Measurements from ENCODE around the gene ARHGEF28. TPM values are rescaled to one million over a fixed set of nuclear protein-coding genes. Genes with fewer than 3 reads are reported as not detected.

ARHGEF28 gene
- total and polyA plus RNA-seq, 4 donors: 4.8 to 27.8 (median 12.7) TPM

DNA sequence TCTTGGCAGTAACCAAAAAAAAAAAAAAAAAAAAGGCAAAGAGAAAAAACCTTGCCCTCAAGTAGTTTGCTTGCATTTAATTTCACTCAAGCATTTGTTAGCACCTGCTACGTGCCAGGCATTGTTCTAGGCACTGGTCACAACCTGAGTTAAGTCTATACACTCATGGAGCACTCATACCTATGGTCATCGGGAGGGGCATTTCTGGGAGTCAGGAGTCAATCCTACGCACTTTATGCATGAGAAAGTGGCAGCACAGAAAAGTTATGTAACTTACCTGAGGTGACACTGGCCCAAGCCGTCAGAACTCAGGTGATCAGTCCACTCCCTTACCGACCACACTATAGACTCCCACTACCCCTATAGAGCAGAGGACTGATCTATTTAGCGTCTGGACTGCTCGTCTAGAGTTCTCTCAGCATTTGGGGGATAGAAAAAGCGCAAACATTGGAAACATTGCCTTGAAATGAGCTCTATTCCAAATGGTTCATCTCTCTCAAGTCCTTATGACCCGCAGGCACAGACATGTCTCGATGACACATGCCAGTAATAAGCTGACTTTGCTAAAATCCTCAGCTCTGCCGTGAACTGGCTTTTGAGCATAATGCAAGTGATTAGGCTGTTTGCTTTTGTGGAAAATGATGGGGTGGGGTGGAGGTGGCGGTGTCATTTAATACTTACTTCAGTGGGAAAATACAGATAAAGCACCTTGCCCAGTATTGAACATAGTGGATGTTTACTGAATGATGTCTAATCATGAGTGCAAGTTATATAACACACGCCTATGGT is 160.2 kb downstream of the ARHGEF28 start:
- Histone ChIP-seq H3K9me3 (ENCODE audit: control insufficient read depth, low read length) (no peaks in the 10 kb centered on the region), H3K36me3 (ENCODE audit: control insufficient read depth in 1 of 2, insufficient read depth in 2 of 2, low read length in 1 of 2) (no peaks in the 10 kb centered on the region), H3K27me3 (ENCODE audit: control insufficient read depth in 1 of 2, insufficient read depth in 2 of 2, low read length in 1 of 2) (no peaks in the 10 kb centered on the region), H3K4me3 (ENCODE audit: low read length in 2 of 2) (no peak overlapping the region), H3K27ac (ENCODE audit: low read depth in 1 of 2, low read length in 2 of 2) (no peak overlapping the region), H3K4me1 (ENCODE audit: control insufficient read depth in 1 of 2, insufficient read depth in 2 of 2, low read length in 2 of 2) (no peaks in the 10 kb centered on the region)
- intact Hi-C loops (cut with DNase I): no loop called here
- DNase-seq (no peak), ATAC-seq (ENCODE audit: low FRiP score) (no peak)
- WGBS, 2 donors: 84 to 92% methylated on average over 13 of the region's 13 CpGs

- H3K36me3 ChIP-seq (ENCODE audit: control insufficient read depth in 1 of 2, insufficient read depth in 2 of 2, low read length in 1 of 2): no peaks in the 10 kb centered on the region
- intact Hi-C loops (cut with DNase I): no loop called here
- H3K27me3 ChIP-seq (ENCODE audit: control insufficient read depth in 1 of 2, insufficient read depth in 2 of 2, low read length in 1 of 2): no peaks in the 10 kb centered on the region
- no peak overlapping the region for H3K4me3 ChIP-seq (ENCODE audit: low read length in 2 of 2)
- WGBS, 2 donors: 24 to 36% methylated on average over 2 of the region's 2 CpGs
- H3K9me3 ChIP-seq (ENCODE audit: control insufficient read depth, low read length): no peaks in the 10 kb centered on the region
- no peak overlapping the region for H3K27ac ChIP-seq (ENCODE audit: low read depth in 1 of 2, low read length in 2 of 2)
- no peak for ATAC-seq (ENCODE audit: low FRiP score)
- DNase-seq: no peak
- H3K4me1 ChIP-seq (ENCODE audit: control insufficient read depth in 1 of 2, insufficient read depth in 2 of 2, low read length in 2 of 2): no peaks in the 10 kb centered on the region
Measured at GRCh38 chr5:73789851-73790281, 163.9 kb downstream of the ARHGEF28 start.

GRCh38 chr5:73791389-73791788 is 165.4 kb downstream of the ARHGEF28 start:
- intact Hi-C loops (cut with DNase I): no loop called here
- no peak for DNase-seq
- H3K9me3 ChIP-seq (ENCODE audit: control insufficient read depth, low read length): no peaks in the 10 kb centered on the region
- H3K27me3 ChIP-seq (ENCODE audit: control insufficient read depth in 1 of 2, insufficient read depth in 2 of 2, low read length in 1 of 2): no peaks in the 10 kb centered on the region
- no peak for ATAC-seq (ENCODE audit: low FRiP score)
- WGBS, 2 donors: 88 to 93% methylated on average over 4 of the region's 4 CpGs
- no peaks in the 10 kb centered on the region for H3K4me1 ChIP-seq (ENCODE audit: control insufficient read depth in 1 of 2, insufficient read depth in 2 of 2, low read length in 2 of 2)
- H3K27ac ChIP-seq (ENCODE audit: low read depth in 1 of 2, low read length in 2 of 2): no peak overlapping the region
- no peaks in the 10 kb centered on the region for H3K36me3 ChIP-seq (ENCODE audit: control insufficient read depth in 1 of 2, insufficient read depth in 2 of 2, low read length in 1 of 2)
- H3K4me3 ChIP-seq (ENCODE audit: low read length in 2 of 2): no peak overlapping the region

DNA sequence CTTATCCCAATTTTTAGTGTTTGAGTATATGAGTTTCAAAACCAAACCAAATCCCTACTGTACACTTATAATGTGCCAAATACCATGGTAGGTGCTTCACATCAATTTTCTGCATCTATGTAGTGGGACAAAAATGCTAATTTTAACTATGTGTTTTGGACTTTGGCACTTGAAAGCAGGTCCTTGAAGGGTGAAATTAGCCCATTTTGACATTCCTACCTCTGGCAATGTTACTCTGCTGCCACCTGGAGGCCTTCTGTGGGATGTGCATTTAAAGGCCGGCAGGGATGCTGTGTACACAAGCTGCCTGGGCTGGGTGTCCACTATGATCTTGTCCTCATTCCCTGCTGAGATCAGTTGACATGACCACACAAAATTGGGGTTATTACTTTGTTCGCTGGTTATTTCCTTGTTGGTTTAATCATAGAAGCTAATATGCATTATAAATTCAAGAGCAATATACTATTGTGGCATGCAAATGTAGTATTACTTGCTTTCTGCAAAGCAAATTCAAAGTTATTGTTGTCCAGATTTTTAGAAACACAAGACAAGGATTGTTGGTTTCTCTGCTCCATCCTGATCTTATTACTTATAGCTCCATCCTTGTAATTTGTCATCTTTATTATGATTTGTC is 166.8 kb downstream of the ARHGEF28 start:
- 0 to 1% methylated on average over 2 of the region's 2 CpGs for WGBS, 2 donors
- peak; percentile 76 to 85 for DNase-seq
- Histone ChIP-seq H3K27ac (ENCODE audit: low read depth in 1 of 2, low read length in 2 of 2) (no peak overlapping the region), H3K4me3 (ENCODE audit: low read length in 2 of 2) (no peak overlapping the region), H3K27me3 (ENCODE audit: control insufficient read depth in 1 of 2, insufficient read depth in 2 of 2, low read length in 1 of 2) (no peaks in the 10 kb centered on the region), H3K9me3 (ENCODE audit: control insufficient read depth, low read length) (no peaks in the 10 kb centered on the region), H3K36me3 (ENCODE audit: control insufficient read depth in 1 of 2, insufficient read depth in 2 of 2, low read length in 1 of 2) (no peaks in the 10 kb centered on the region), H3K4me1 (ENCODE audit: control insufficient read depth in 1 of 2, insufficient read depth in 2 of 2, low read length in 2 of 2) (peaks cover 0 to 3% of the 10 kb centered on the region in 2 donors)
- ATAC-seq (ENCODE audit: low FRiP score): peak; percentile 88
- intact Hi-C loops (cut with DNase I): loop anchor here (1.0 kb wide), 2 partner anchors 198 to 202 kb away; no protein-coding TSS in a partner anchor

- Histone ChIP-seq H3K4me3 (ENCODE audit: low read length in 2 of 2) (no peak overlapping the region), H3K36me3 (ENCODE audit: control insufficient read depth in 1 of 2, insufficient read depth in 2 of 2, low read length in 1 of 2) (no peaks in the 10 kb centered on the region)
- no peak for DNase-seq
Measured at GRCh38 chr5:73793911-73794310, 167.9 kb downstream of the ARHGEF28 start.

DNA sequence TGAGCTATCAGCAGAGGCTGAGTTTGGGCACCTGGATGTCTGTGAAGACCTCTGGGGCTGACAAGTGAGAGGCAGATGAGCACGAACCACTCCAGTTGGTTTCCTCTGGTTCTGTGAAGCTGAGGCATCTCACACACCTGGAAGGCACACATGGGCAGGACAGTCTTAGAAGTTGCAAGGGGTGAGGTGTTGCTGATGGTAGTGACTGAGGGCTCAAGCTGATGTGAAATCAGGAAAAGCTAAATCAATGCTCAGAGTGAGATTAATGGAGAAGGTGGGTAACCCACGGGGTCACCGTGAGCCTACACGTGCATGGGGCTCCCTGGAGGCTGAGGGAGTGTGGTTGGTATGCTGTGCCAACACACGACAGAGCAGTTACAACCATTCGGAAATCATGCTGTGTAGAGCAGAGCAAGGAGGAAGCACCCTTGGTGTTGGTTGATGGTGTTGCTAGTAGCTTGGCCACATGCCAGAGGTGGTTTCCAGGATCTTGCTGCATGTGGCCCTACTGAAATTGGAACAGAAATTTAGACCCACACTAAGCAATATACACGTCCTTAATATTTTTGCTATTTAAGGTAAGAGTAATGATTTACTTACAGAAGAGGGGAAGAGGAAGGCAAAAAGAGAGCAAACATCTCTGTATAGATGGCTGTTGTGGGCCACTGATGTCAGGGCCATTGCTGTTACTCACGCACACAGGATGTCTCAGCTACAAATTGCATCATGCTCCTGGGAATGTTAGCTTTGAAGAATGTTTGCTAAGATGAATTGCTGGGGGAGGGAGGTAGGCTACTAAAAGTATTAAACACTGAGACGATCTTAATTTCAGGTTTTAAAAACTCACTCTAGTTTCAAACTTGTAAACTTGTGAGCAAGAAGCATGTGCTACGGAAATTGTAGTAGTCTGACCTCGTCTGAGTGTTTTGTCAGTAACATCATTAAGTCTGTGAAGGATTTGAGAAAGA is 170.5 kb downstream of the ARHGEF28 start:
- Histone ChIP-seq H3K4me3 (ENCODE audit: low read length in 2 of 2) (no peak overlapping the region), H3K9me3 (ENCODE audit: control insufficient read depth, low read length) (no peaks in the 10 kb centered on the region), H3K4me1 (ENCODE audit: control insufficient read depth in 1 of 2, insufficient read depth in 2 of 2, low read length in 2 of 2) (peaks cover 0 to 3% of the 10 kb centered on the region in 2 donors), H3K27ac (ENCODE audit: low read depth in 1 of 2, low read length in 2 of 2) (peak overlapping the region in 1 of 2 donors; percentile 15), H3K27me3 (ENCODE audit: control insufficient read depth in 1 of 2, insufficient read depth in 2 of 2, low read length in 1 of 2) (no peaks in the 10 kb centered on the region), H3K36me3 (ENCODE audit: control insufficient read depth in 1 of 2, insufficient read depth in 2 of 2, low read length in 1 of 2) (no peaks in the 10 kb centered on the region)
- intact Hi-C loops (cut with DNase I): no loop called here
- WGBS, 2 donors: 46 to 62% methylated on average over 11 of the region's 11 CpGs
- no peak for ATAC-seq (ENCODE audit: low FRiP score)
- peak in 1 of 2 donors; percentile 66 for DNase-seq

More at GRCh38 chr5:73793911-73794310, 167.9 kb downstream of the ARHGEF28 start:
- no peaks in the 10 kb centered on the region for H3K9me3 ChIP-seq (ENCODE audit: control insufficient read depth, low read length)
- H3K27me3 ChIP-seq (ENCODE audit: control insufficient read depth in 1 of 2, insufficient read depth in 2 of 2, low read length in 1 of 2): no peaks in the 10 kb centered on the region
- H3K4me1 ChIP-seq (ENCODE audit: control insufficient read depth in 1 of 2, insufficient read depth in 2 of 2, low read length in 2 of 2): peaks cover 0 to 3% of the 10 kb centered on the region in 2 donors
- no peak for ATAC-seq (ENCODE audit: low FRiP score)
- WGBS, 2 donors: 89 to 90% methylated on average over 5 of the region's 5 CpGs
- intact Hi-C loops (cut with DNase I): no loop called here
- H3K27ac ChIP-seq (ENCODE audit: low read depth in 1 of 2, low read length in 2 of 2): no peak overlapping the region

- intact Hi-C loops (cut with DNase I): no loop called here
- WGBS, 2 donors: 91 to 93% methylated on average over 1 of the region's 1 CpG
- H3K9me3 ChIP-seq (ENCODE audit: control insufficient read depth, low read length): no peaks in the 10 kb centered on the region
- no peak overlapping the region for H3K27ac ChIP-seq (ENCODE audit: low read depth in 1 of 2, low read length in 2 of 2)
- H3K27me3 ChIP-seq (ENCODE audit: control insufficient read depth in 1 of 2, insufficient read depth in 2 of 2, low read length in 1 of 2): no peaks in the 10 kb centered on the region
- H3K4me3 ChIP-seq (ENCODE audit: low read length in 2 of 2): no peak overlapping the region
- DNase-seq (no peak), ATAC-seq (ENCODE audit: low FRiP score) (no peak)
- peaks cover 0 to 3% of the 10 kb centered on the region in 2 donors for H3K4me1 ChIP-seq (ENCODE audit: control insufficient read depth in 1 of 2, insufficient read depth in 2 of 2, low read length in 2 of 2)
- no peaks in the 10 kb centered on the region for H3K36me3 ChIP-seq (ENCODE audit: control insufficient read depth in 1 of 2, insufficient read depth in 2 of 2, low read length in 1 of 2)
Measured at GRCh38 chr5:73797132-73797510, 171.1 kb downstream of the ARHGEF28 start.

GRCh38 chr5:73799401-73799972 is 173.5 kb downstream of the ARHGEF28 start:
- no peak for DNase-seq
- 95 to 98% methylated on average over 3 of the region's 3 CpGs for WGBS, 2 donors
- intact Hi-C loops (cut with DNase I): no loop called here
- no peaks in the 10 kb centered on the region for H3K27me3 ChIP-seq (ENCODE audit: control insufficient read depth in 1 of 2, insufficient read depth in 2 of 2, low read length in 1 of 2)
- no peak overlapping the region for H3K4me3 ChIP-seq (ENCODE audit: low read length in 2 of 2)
- no peak for ATAC-seq (ENCODE audit: low FRiP score)
- peaks cover 0 to 3% of the 10 kb centered on the region in 2 donors for H3K4me1 ChIP-seq (ENCODE audit: control insufficient read depth in 1 of 2, insufficient read depth in 2 of 2, low read length in 2 of 2)
- no peak overlapping the region for H3K27ac ChIP-seq (ENCODE audit: low read depth in 1 of 2, low read length in 2 of 2)
- no peaks in the 10 kb centered on the region for H3K9me3 ChIP-seq (ENCODE audit: control insufficient read depth, low read length)
- H3K36me3 ChIP-seq (ENCODE audit: control insufficient read depth in 1 of 2, insufficient read depth in 2 of 2, low read length in 1 of 2): no peaks in the 10 kb centered on the region
